PC-3 (cell line): ENCODE measurements around the gene PIMREG. TPM values are rescaled to one million over a fixed set of nuclear protein-coding genes. Genes with fewer than 3 reads are reported as not detected.

Experiments
- ATAC-seq: fragments of 200-7000 bp; cut with Tn5 transposase; 2 replicates; pipeline ENCODE4 v1.9.1; 2020; ENCODE audit warnings: mild to moderate bottlenecking, moderate library complexity
- BruUV-seq: library from RNA; stranded (reverse); fragments of 400-500 nt; replicated peaks from 2 replicates; lab custom pipeline; 2021; lab: Mats Ljungman, UMichigan
- CTCF ChIA-PET: fragments of 300-600 bp; sonication (Branson Sonifier 250); formaldehyde crosslinking; loops from one replicate; lab custom pipeline; 2022; ENCODE audit warnings: antibody characterized with exemption; lab: Charles Lee
- POLR2A ChIA-PET: fragments of 300-600 bp; sonication (Branson Sonifier 250); formaldehyde crosslinking; loops from one replicate; lab custom pipeline; 2022; ENCODE audit warnings: antibody characterized with exemption; ENCODE audit not compliant: unreplicated experiment; lab: Charles Lee
- DNase-seq: peaks from one replicate; pipeline ENCODE4 v3.0.0-alpha.2; 2015
- H2AFZ ChIP-seq: fragments of 300-600 bp; sonication (generic); 2 replicates; pipeline ENCODE4 v1.6.0; 2016; ENCODE audit warnings: antibody characterized with exemption, low read length
- H3F3A ChIP-seq: fragments of 300-600 bp; sonication (generic); one replicate; pipeline ENCODE4 v1.6.0; 2017; ENCODE audit warnings: antibody characterized with exemption, low read length, control low read depth, mild to moderate bottlenecking; ENCODE audit not compliant: unreplicated experiment
- H3K27ac ChIP-seq: fragments of 300-600 bp; sonication (generic); 2 replicates; pipeline ENCODE4 v1.5.1; 2016; ENCODE audit warnings: mild to moderate bottlenecking, low read length
- H3K27me3 ChIP-seq: fragments of 300-600 bp; sonication (generic); 2 replicates; pipeline ENCODE4 v1.6.1; 2016; ENCODE audit warnings: low read length, mixed read lengths
- H3K36me3 ChIP-seq: fragments of 300-600 bp; sonication (generic); 2 replicates; pipeline ENCODE4 v1.6.1; 2016; ENCODE audit warnings: low read depth, mixed run types, low read length, mixed read lengths
- H3K4me1 ChIP-seq: fragments of 300-600 bp; sonication (generic); 2 replicates; pipeline ENCODE4 v1.5.1; 2016; ENCODE audit warnings: low read length; ENCODE audit not compliant: insufficient read depth
- H3K4me2 ChIP-seq: fragments of 300-600 bp; sonication (generic); 2 replicates; pipeline ENCODE4 v1.6.0; 2016; ENCODE audit warnings: low read length
- H3K4me3 ChIP-seq: fragments of 300-600 bp; sonication (generic); 2 replicates; pipeline ENCODE4 v1.5.1; 2016; ENCODE audit warnings: mild to moderate bottlenecking, low read length, mixed read lengths
- H3K79me2 ChIP-seq: fragments of 300-600 bp; sonication (generic); 2 replicates; pipeline ENCODE4 v1.6.1; 2017; ENCODE audit warnings: low read length, mixed read lengths
- H3K9ac ChIP-seq: fragments of 300-600 bp; sonication (generic); 2 replicates; pipeline ENCODE4 v1.6.0; 2016; ENCODE audit warnings: mild to moderate bottlenecking, low read length
- H3K9me2 ChIP-seq: fragments of 300-600 bp; sonication (generic); replicated peaks from 2 replicates; pipeline ENCODE4 v1.6.1; 2016; ENCODE audit warnings: mixed run types, low read length, mixed read lengths
- H3K9me3 ChIP-seq: fragments of 300-600 bp; sonication (generic); 2 replicates; pipeline ENCODE4 v1.6.1; 2016; ENCODE audit warnings: low read length, mixed read lengths
- H4K20me1 ChIP-seq: fragments of 300-600 bp; sonication (generic); 2 replicates; pipeline ENCODE4 v1.6.1; 2016; ENCODE audit warnings: low read length, mixed read lengths
- CTCF ChIP-seq: fragments of 300-600 bp; sonication (generic); conservative IDR thresholded peaks from 2 replicates; pipeline ENCODE4 v1.5.1; 2017; ENCODE audit warnings: antibody characterized with exemption, low read depth, mild to moderate bottlenecking, low read length
- EZH2 ChIP-seq: fragments of 300-600 bp; sonication (generic); IDR thresholded peaks from one replicate; pipeline ENCODE4 v1.6.1; 2017; ENCODE audit warnings: antibody characterized with exemption, mild to moderate bottlenecking, low read length; ENCODE audit not compliant: unreplicated experiment
- EZH2phosphoT487 ChIP-seq: fragments of 300-600 bp; sonication (generic); IDR thresholded peaks from 2 replicates; pipeline ENCODE4 v1.6.1; 2018; ENCODE audit warnings: mild to moderate bottlenecking, antibody characterized with exemption, low read length, borderline replicate concordance
- intact Hi-C: fragments of 100-400 bp; cut with micrococcal nuclease; formaldehyde crosslinking; loops from 2 replicates; pipeline ENCODE4 v1.9.0; 2023
- total RNA-seq: library from RNA; depleted of rRNA; stranded (reverse); fragments of >200 nt; gene quantifications from 2 replicates; pipeline ENCODE4 v1.2.3, GENCODE V29; 2014

The PIMREG gene
- total RNA-seq, 1 experiment from 2014 or later = 67.6 TPM

GRCh38 chr17:6458460-6458950 lies 14.2 kb downstream of the PIMREG start:
- Histone ChIP-seq H3K27ac (no peak overlapping the region), H3F3A (no peaks in the 10 kb centered on the region), H3K4me3 (no peak overlapping the region), H3K36me3 (no peaks in the 10 kb centered on the region), H3K9me2 (no peaks in the 10 kb centered on the region), H3K4me2 (no peak overlapping the region), H3K9ac (no peak overlapping the region), H4K20me1 (no peaks in the 10 kb centered on the region), H3K27me3 (no peaks in the 10 kb centered on the region), H3K4me1 (peaks cover 9% of the 10 kb centered on the region), H3K9me3 (no peaks in the 10 kb centered on the region), H3K79me2 (no peaks in the 10 kb centered on the region), H2AFZ (no peak overlapping the region)
- no TSS peak for BruUV-seq
- intact Hi-C loops = no loop called here
- no peak for ATAC-seq
- POLR2A ChIA-PET = no interaction called here
- no peak for TF ChIP-seq CTCF
- TF ChIP-seq EZH2phosphoT487 = no peak
- TF ChIP-seq EZH2 = no peak
- CTCF ChIA-PET = no interaction called here
- DNase-seq = no peak

- no peaks in the 10 kb centered on the region for H3K9me2 ChIP-seq
- intact Hi-C loops = no loop called here
- no peaks in the 10 kb centered on the region for H3F3A ChIP-seq
- ChIA-PET POLR2A (no interaction called here), CTCF (no interaction called here)
- H2AFZ ChIP-seq = no peak overlapping the region
- ATAC-seq = no peak
- no peak for DNase-seq
- H3K27me3 ChIP-seq = no peaks in the 10 kb centered on the region
- H3K4me3 ChIP-seq = no peak overlapping the region
- no peak overlapping the region for H3K4me2 ChIP-seq
- no peaks in the 10 kb centered on the region for H3K9me3 ChIP-seq
- H3K79me2 ChIP-seq = no peaks in the 10 kb centered on the region
- H3K36me3 ChIP-seq = no peaks in the 10 kb centered on the region
- H3K27ac ChIP-seq = no peak overlapping the region
- H3K4me1 ChIP-seq = peaks cover 9% of the 10 kb centered on the region
- TF ChIP-seq EZH2 (no peak), EZH2phosphoT487 (no peak), CTCF (no peak)
- no peaks in the 10 kb centered on the region for H4K20me1 ChIP-seq
- BruUV-seq = no TSS peak
- H3K9ac ChIP-seq = no peak overlapping the region
Measured at GRCh38 chr17:6460531-6461161, 16.4 kb downstream of the PIMREG start.

GRCh38 chr17:6461246-6461645 lies 17.0 kb downstream of the PIMREG start:
- H2AFZ ChIP-seq = no peak overlapping the region
- DNase-seq (no peak), ATAC-seq (no peak)
- BruUV-seq = no TSS peak
- no peaks in the 10 kb centered on the region for H3K27me3 ChIP-seq
- TF ChIP-seq EZH2 (no peak), EZH2phosphoT487 (no peak), CTCF (no peak)
- no peak overlapping the region for H3K4me3 ChIP-seq
- H3K4me1 ChIP-seq = peaks cover 9% of the 10 kb centered on the region
- H3K9me3 ChIP-seq = no peaks in the 10 kb centered on the region
- H3F3A ChIP-seq = no peaks in the 10 kb centered on the region
- H3K4me2 ChIP-seq = no peak overlapping the region
- no peaks in the 10 kb centered on the region for H4K20me1 ChIP-seq
- ChIA-PET CTCF (no interaction called here), POLR2A (no interaction called here)
- H3K36me3 ChIP-seq = no peaks in the 10 kb centered on the region
- H3K27ac ChIP-seq = no peak overlapping the region
- H3K9ac ChIP-seq = no peak overlapping the region
- no peaks in the 10 kb centered on the region for H3K9me2 ChIP-seq
- no peaks in the 10 kb centered on the region for H3K79me2 ChIP-seq
- intact Hi-C loops = no loop called here
